Motor neuron (in vitro differentiated cells): ENCODE measurements around the gene GABPA. TPM values are rescaled to one million over a fixed set of nuclear protein-coding genes. Genes with fewer than 3 reads are reported as not detected.

ENCODE experiments used
- total RNA-seq, 8 experiments: library from RNA; unstranded; fragments of 300-600 nt; gene quantifications; 2 replicates each; pipeline versions ENCODE4 v1.2.3 to v1.2.4, GENCODE V29; 2022

Gene GABPA
- total RNA-seq, 8 experiments from 2014 or later: 17.4 to 35.8 (median 21.4) TPM

Other genes with a start within 250 kb of the GABPA start
- gene MRPL39, start 127.5 kb upstream of the GABPA start, total RNA-seq: 10 to 100 TPM; 25.2 to 49.7 (median 35.1) TPM
- gene JAM2, start 95.7 kb upstream of the GABPA start, total RNA-seq: 10 to 100 TPM in 5 of 8 experiments, 1 to 10 TPM in 2, under 1 TPM in 1; 0.51 to 39.7 (median 11.1) TPM
- gene ATP5PF, start 68 bp upstream of the GABPA start, total RNA-seq: 100 to 1,000 TPM; 146 to 302 (median 188) TPM